ENCODE measurements around the gene EPHA6.

GRCh38 chr3:96831175-96831574, 16.8 kb downstream of the EPHA6 start:
- TF ChIP-seq CTCF (conservative IDR thresholded peaks at IDR 0.05) (no peak), EZH2 (IDR thresholded peaks at IDR 0.05; ENCODE audit: low read depth) (no peak)
